SK-N-SH (cell line): ENCODE data around the gene UNC79.

Source experiments
- YY1 ChIP-seq: IDR thresholded peaks from 2 replicates; pipeline ENCODE4 v1.4.0; 2012; ENCODE audit warnings: low read depth, mild to moderate bottlenecking
- TF ChIP-seq, protein P1 (sequence below): fragments of 200-600 bp; sonication (generic); IDR thresholded peaks from 2 replicates; pipeline ENCODE4 v1.6.1; 2017; ENCODE audit warnings: antibody characterized with exemption, mild to moderate bottlenecking, moderate library complexity

DNA sequence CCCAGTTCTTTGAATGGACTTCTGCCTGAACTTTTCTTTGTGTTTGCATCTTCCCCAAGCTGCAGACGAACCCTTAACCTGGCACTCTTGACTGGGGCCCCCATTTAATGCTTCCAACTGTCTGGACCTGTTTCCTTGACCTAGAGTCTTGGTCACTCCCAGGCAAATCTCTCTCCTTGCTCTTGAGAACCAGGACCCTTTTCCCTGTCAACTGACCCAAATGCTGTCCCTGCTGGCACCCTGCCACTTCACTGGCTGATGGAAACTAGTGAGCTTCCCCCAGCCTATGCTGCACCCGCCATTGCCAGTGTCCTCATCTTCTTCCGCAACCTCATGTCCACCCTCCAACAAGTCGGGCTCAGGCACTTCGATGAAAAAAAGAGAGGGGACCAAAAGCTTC, 278.1 kb downstream of the UNC79 start:
- TF ChIP-seq, protein P1, sequence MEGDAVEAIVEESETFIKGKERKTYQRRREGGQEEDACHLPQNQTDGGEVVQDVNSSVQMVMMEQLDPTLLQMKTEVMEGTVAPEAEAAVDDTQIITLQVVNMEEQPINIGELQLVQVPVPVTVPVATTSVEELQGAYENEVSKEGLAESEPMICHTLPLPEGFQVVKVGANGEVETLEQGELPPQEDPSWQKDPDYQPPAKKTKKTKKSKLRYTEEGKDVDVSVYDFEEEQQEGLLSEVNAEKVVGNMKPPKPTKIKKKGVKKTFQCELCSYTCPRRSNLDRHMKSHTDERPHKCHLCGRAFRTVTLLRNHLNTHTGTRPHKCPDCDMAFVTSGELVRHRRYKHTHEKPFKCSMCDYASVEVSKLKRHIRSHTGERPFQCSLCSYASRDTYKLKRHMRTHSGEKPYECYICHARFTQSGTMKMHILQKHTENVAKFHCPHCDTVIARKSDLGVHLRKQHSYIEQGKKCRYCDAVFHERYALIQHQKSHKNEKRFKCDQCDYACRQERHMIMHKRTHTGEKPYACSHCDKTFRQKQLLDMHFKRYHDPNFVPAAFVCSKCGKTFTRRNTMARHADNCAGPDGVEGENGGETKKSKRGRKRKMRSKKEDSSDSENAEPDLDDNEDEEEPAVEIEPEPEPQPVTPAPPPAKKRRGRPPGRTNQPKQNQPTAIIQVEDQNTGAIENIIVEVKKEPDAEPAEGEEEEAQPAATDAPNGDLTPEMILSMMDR = no peak
- no peak for TF ChIP-seq YY1
